ENCODE measurements around the gene PCCA. TPM values are rescaled to one million over a fixed set of nuclear protein-coding genes. Genes with fewer than 3 reads are reported as not detected.

The PCCA gene
- total RNA-seq, 2 donors from 2014 or later, result 7.2 to 14.6 TPM

- no peaks in the 10 kb centered on the region for H3K27me3 Mint-ChIP-seq
- no peak for ATAC-seq (replicated peaks)
- H3K4me1 Mint-ChIP-seq, result peaks cover 6% of the 10 kb centered on the region
- H3K9me3 Mint-ChIP-seq, result no peaks in the 10 kb centered on the region
- no peak overlapping the region for H3K4me3 Mint-ChIP-seq
- H3K27ac Mint-ChIP-seq, result no peak overlapping the region
- no peaks in the 10 kb centered on the region for H3K36me3 Mint-ChIP-seq (ENCODE audit: low read depth)
Observed at GRCh38 chr13:100436099-100436498, 347.2 kb downstream of the PCCA start.

DNA sequence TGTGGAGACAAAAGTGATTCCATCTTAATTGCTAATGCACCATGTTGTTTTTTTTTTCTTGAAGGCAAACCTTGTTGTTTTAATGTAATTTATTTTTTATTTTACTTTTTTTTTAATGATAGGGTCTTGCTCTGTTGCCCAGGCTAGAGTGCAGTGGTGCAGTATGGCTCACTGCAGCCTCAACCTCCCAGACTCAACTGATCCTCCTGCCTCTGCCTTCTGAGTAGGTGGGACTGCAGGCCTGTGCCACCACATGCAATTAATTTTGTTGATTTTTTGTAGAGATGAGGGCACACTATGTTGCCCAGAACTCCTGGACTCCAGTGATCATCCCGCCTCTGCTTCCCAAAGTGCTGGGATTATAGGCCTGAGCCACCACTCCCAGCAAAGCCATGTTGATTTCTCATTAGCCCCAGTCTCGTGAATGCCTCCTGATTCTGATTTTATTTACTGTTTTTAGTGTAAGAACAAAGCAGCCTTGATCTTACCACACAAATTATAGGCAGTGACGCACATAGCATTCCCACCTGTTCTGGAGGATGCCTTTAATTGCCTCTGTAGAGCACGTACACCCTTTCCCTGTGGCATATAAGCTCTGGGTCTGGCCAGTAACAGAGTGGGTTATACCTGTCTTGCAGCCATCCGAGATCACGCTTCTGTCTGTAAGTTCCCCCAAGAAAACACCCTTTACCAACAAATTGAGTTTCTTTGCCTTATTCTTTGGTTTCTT lies 349.3 kb downstream of the PCCA start:
- H3K4me1 Mint-ChIP-seq, result peaks cover 6% of the 10 kb centered on the region
- no peak overlapping the region for H3K27ac Mint-ChIP-seq
- no peaks in the 10 kb centered on the region for H3K36me3 Mint-ChIP-seq (ENCODE audit: low read depth)
- no peaks in the 10 kb centered on the region for H3K27me3 Mint-ChIP-seq
- no peaks in the 10 kb centered on the region for H3K9me3 Mint-ChIP-seq
- no peak for ATAC-seq (replicated peaks)
- no peak overlapping the region for H3K4me3 Mint-ChIP-seq

- no peak overlapping the region for H3K4me3 Mint-ChIP-seq
- H3K4me1 Mint-ChIP-seq, result no peaks in the 10 kb centered on the region
- H3K27me3 Mint-ChIP-seq, result no peaks in the 10 kb centered on the region
- H3K9me3 Mint-ChIP-seq, result no peaks in the 10 kb centered on the region
- no peak for ATAC-seq (replicated peaks)
- no peaks in the 10 kb centered on the region for H3K36me3 Mint-ChIP-seq (ENCODE audit: low read depth)
- H3K27ac Mint-ChIP-seq, result no peak overlapping the region
Observed at GRCh38 chr13:100439247-100439970, 350.5 kb downstream of the PCCA start.

DNA sequence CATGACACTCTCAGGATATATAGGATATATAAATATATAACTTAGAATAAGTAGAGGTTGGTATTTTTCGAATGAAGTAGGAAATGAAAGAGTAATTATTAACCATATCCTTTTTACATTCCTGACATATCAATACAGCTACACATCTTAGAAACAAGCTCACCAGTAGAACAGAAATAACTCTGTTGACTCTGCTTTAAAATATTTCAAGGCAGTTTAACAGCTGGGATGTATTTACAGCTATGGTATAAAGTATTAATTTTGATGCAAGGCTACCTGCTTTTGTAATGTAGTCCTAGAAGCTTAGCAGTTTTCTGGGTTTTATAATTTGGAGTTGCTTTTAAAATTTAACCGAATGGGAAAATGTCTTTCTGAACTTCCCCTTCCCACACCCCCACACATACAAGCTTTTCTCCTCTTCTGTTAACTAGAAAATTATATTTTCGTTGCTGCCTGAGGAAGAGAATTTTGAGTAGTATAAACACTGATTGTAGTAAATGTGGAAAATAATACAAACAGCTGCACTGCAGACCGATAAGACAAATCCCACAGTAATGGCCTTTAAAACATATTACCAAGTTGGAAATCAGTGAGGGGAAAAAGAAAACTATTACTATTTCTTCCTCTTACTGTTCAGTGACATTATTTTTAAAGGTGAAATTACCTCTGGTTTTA lies 352.0 kb downstream of the PCCA start:
- ATAC-seq (replicated peaks), result no peak

GRCh38 chr13:100442095-100442832 lies 353.4 kb downstream of the PCCA start:
- Mint-ChIP-seq H3K9me3 (no peaks in the 10 kb centered on the region), H3K4me3 (no peak overlapping the region), H3K36me3 (ENCODE audit: low read depth) (no peaks in the 10 kb centered on the region), H3K4me1 (no peaks in the 10 kb centered on the region), H3K27ac (no peak overlapping the region), H3K27me3 (no peaks in the 10 kb centered on the region)
- no peak for ATAC-seq (replicated peaks)

More for the DNA sequence above, 352.0 kb downstream of the PCCA start:
- no peaks in the 10 kb centered on the region for H3K36me3 Mint-ChIP-seq (ENCODE audit: low read depth)
- no peaks in the 10 kb centered on the region for H3K9me3 Mint-ChIP-seq
- H3K27me3 Mint-ChIP-seq, result no peaks in the 10 kb centered on the region
- no peaks in the 10 kb centered on the region for H3K4me1 Mint-ChIP-seq
- H3K27ac Mint-ChIP-seq, result no peak overlapping the region
- no peak overlapping the region for H3K4me3 Mint-ChIP-seq

GRCh38 chr13:100443278-100443997 lies 354.5 kb downstream of the PCCA start:
- Mint-ChIP-seq H3K9me3 (no peaks in the 10 kb centered on the region), H3K4me1 (no peaks in the 10 kb centered on the region), H3K4me3 (no peak overlapping the region), H3K27me3 (no peaks in the 10 kb centered on the region), H3K27ac (no peak overlapping the region), H3K36me3 (ENCODE audit: low read depth) (no peaks in the 10 kb centered on the region)
- ATAC-seq (replicated peaks), result no peak

GRCh38 chr13:100443998-100444328 lies 355.1 kb downstream of the PCCA start:
- no peak for ATAC-seq (replicated peaks)
- H3K27me3 Mint-ChIP-seq, result no peaks in the 10 kb centered on the region

DNA sequence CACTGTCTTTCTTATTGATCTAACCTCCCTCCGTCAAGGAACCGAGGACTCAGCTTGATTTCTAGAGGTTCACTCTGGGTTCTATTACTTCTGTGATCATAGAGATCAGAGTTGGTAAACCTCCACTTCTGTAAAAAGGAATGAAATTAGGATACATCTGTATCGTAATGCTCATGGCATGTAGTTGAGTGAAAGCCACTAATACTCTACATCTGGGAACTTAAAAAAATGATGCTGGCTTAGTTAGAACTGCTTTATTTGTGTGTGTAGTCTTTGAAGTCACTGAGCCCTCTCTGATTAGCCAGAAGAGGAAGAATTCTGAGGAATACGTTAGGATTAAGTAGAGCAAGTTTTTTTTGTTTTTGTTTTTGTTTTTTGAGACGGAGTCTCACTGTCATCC lies 358.9 kb downstream of the PCCA start:
- H3K27ac Mint-ChIP-seq, result no peak overlapping the region
- H3K36me3 Mint-ChIP-seq (ENCODE audit: low read depth), result no peaks in the 10 kb centered on the region
- no peaks in the 10 kb centered on the region for H3K27me3 Mint-ChIP-seq
- no peaks in the 10 kb centered on the region for H3K9me3 Mint-ChIP-seq
- no peak overlapping the region for H3K4me3 Mint-ChIP-seq
- peaks cover 5% of the 10 kb centered on the region for H3K4me1 Mint-ChIP-seq
- no peak for ATAC-seq (replicated peaks)

More at GRCh38 chr13:100443998-100444328, 355.1 kb downstream of the PCCA start:
- Mint-ChIP-seq H3K27ac (no peak overlapping the region), H3K36me3 (ENCODE audit: low read depth) (no peaks in the 10 kb centered on the region), H3K4me3 (no peak overlapping the region), H3K9me3 (no peaks in the 10 kb centered on the region), H3K4me1 (no peaks in the 10 kb centered on the region)

GRCh38 chr13:100451923-100452322 lies 363.0 kb downstream of the PCCA start:
- Mint-ChIP-seq H3K36me3 (ENCODE audit: low read depth) (no peaks in the 10 kb centered on the region), H3K27ac (peak overlapping the region; percentile 50), H3K4me3 (no peak overlapping the region), H3K27me3 (no peaks in the 10 kb centered on the region), H3K4me1 (peaks cover 5% of the 10 kb centered on the region), H3K9me3 (no peaks in the 10 kb centered on the region)
- no peak for ATAC-seq (replicated peaks)

- H3K9me3 Mint-ChIP-seq, result no peaks in the 10 kb centered on the region
- peaks cover 5% of the 10 kb centered on the region for H3K4me1 Mint-ChIP-seq
- H3K27ac Mint-ChIP-seq, result no peak overlapping the region
- no peak for ATAC-seq (replicated peaks)
- no peak overlapping the region for H3K4me3 Mint-ChIP-seq
- no peaks in the 10 kb centered on the region for H3K36me3 Mint-ChIP-seq (ENCODE audit: low read depth)
- H3K27me3 Mint-ChIP-seq, result no peaks in the 10 kb centered on the region
Observed at GRCh38 chr13:100454876-100455275, 366.0 kb downstream of the PCCA start.

GRCh38 chr13:100458673-100459072 lies 369.8 kb downstream of the PCCA start:
- Mint-ChIP-seq H3K27me3 (no peaks in the 10 kb centered on the region), H3K36me3 (ENCODE audit: low read depth) (no peaks in the 10 kb centered on the region), H3K9me3 (no peaks in the 10 kb centered on the region), H3K4me3 (no peak overlapping the region), H3K4me1 (peaks cover 5% of the 10 kb centered on the region), H3K27ac (no peak overlapping the region)
- ATAC-seq (replicated peaks), result no peak

GRCh38 chr13:100459747-100460146 lies 370.9 kb downstream of the PCCA start:
- Mint-ChIP-seq H3K36me3 (ENCODE audit: low read depth) (no peaks in the 10 kb centered on the region), H3K27ac (no peak overlapping the region), H3K27me3 (no peaks in the 10 kb centered on the region), H3K9me3 (no peaks in the 10 kb centered on the region), H3K4me3 (no peak overlapping the region), H3K4me1 (peaks cover 5% of the 10 kb centered on the region)
- ATAC-seq (replicated peaks), result no peak

DNA sequence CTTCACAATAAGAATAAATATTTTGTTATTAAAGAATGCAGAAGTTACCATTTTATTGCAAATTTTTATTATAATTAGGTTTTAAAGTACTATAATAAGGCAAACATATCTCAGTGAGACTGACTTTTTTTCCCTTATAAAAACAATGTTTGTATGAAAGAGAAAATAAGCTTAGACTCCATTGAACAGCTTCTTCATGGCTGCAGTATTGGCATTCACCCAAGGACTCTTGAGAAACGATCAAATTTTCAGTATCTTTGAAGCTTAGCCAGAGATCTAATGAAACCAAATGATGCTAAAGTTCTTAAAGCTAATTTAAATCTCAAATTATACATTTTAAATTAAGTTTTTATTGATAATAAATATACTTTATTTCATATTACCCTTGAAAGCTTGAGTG lies 371.4 kb downstream of the PCCA start:
- no peaks in the 10 kb centered on the region for H3K36me3 Mint-ChIP-seq (ENCODE audit: low read depth)
- H3K27me3 Mint-ChIP-seq, result no peaks in the 10 kb centered on the region
- no peak overlapping the region for H3K4me3 Mint-ChIP-seq
- peaks cover 5% of the 10 kb centered on the region for H3K4me1 Mint-ChIP-seq
- H3K27ac Mint-ChIP-seq, result no peak overlapping the region
- no peak for ATAC-seq (replicated peaks)
- H3K9me3 Mint-ChIP-seq, result no peaks in the 10 kb centered on the region

- Mint-ChIP-seq H3K9me3 (no peaks in the 10 kb centered on the region), H3K27ac (no peak overlapping the region), H3K4me1 (peaks cover 5% of the 10 kb centered on the region), H3K27me3 (no peaks in the 10 kb centered on the region), H3K4me3 (no peak overlapping the region), H3K36me3 (ENCODE audit: low read depth) (no peaks in the 10 kb centered on the region)
- no peak for ATAC-seq (replicated peaks)
Observed at GRCh38 chr13:100460791-100461190, 371.9 kb downstream of the PCCA start.
